Ascending aorta (tissue), 2 donors: ENCODE results near the gene STK40. TPM values are rescaled to one million over a fixed set of nuclear protein-coding genes. Genes with fewer than 3 reads are reported as not detected.

Experiments
- DNase-seq, 2 donors: peaks; one replicate each; pipeline ENCODE4 v3.0.0-alpha.2; 2019; ENCODE audit warnings: low spot score in 2 of 2
- H3K27ac ChIP-seq, 2 donors: fragments of 200-600 bp; sonication (generic); one replicate each; pipeline ENCODE4 v1.5.1; 2016 to 2017; ENCODE audit warnings: mild to moderate bottlenecking in 1 of 2
- H3K27me3 ChIP-seq: fragments of 200-600 bp; sonication (generic); one replicate; pipeline ENCODE4 v1.5.1; 2017
- H3K36me3 ChIP-seq, 2 donors: fragments of 200-600 bp; sonication (generic); one replicate each; pipeline ENCODE4 v1.5.1; 2016
- H3K4me1 ChIP-seq, 2 donors: fragments of 200-600 bp; sonication (generic); one replicate each; pipeline ENCODE4 v1.5.1; 2016 to 2017; ENCODE audit warnings: mild to moderate bottlenecking in 1 of 2
- H3K4me3 ChIP-seq, 2 donors: fragments of 200-600 bp; sonication (generic); one replicate each; pipeline ENCODE4 v1.5.1; 2016 to 2017; ENCODE audit warnings: mild to moderate bottlenecking in 1 of 2
- H3K9me3 ChIP-seq, 2 donors: fragments of 200-600 bp; sonication (generic); one replicate each; pipeline ENCODE4 v1.5.1; 2016
- intact Hi-C: fragments of 100-400 bp; cut with DNase I; formaldehyde crosslinking; loops from one replicate; pipeline ENCODE4 v1.15.1; 2023
- total RNA-seq: library from RNA; depleted of rRNA; stranded (reverse); fragments of >200 nt; gene quantifications from one replicate; pipeline ENCODE4 v1.1.0, GENCODE V29; 2016
- TF ChIP-seq, protein P1 (sequence below), 3 experiments: fragments of 200-600 bp in 2 of 3; fragments of 450-650 bp in 1 of 3; sonication (generic) in 2 of 3; IDR thresholded peaks; one replicate each; pipeline ENCODE4 v1.5.1; 2016 to 2019; ENCODE audit warnings: antibody characterized with exemption in 3 of 3, mild to moderate bottlenecking in 1 of 3, moderate library complexity in 1 of 3

STK40 gene
- total RNA-seq, 1 donor from 2014 or later: 77.0 TPM

DNA sequence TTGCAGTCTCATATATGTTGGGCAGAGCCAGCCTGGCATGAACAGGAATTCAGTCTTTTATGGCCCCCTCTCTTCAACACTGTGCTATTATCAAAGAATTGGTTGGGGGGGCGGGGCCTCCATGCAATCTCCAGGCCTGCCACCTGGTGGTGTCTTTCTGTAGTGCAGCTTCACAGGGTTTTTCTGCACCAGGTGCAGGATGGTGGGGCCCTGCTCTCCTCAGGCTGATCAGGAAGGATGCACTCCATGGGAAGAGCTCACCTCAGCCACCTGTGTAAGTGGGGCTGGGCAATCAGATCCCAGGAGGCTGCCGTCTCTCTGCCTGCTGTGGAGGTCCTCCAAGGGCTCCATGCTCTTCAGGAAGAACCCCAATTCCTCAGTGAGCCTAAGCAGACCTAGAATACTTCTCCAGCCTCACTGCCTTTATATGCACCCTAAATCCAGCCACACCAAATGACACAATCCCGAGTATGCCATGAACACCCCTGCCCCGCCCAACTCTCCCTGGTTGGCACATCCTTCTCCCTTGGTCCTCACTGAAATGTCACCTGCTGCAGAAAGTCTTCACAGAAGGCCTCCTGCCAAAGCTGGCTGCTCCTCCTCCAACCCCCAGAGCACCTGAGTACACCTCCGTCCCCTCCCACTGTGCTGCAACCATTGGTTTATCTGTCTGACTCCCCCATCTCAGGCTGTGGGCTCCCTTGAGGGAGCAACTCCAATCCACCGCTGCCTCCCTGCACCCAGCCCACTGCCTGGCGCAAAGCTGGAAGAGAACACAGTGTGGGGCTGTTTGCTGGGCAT is 16.5 kb downstream of the STK40 start:
- TF ChIP-seq, protein P1, sequence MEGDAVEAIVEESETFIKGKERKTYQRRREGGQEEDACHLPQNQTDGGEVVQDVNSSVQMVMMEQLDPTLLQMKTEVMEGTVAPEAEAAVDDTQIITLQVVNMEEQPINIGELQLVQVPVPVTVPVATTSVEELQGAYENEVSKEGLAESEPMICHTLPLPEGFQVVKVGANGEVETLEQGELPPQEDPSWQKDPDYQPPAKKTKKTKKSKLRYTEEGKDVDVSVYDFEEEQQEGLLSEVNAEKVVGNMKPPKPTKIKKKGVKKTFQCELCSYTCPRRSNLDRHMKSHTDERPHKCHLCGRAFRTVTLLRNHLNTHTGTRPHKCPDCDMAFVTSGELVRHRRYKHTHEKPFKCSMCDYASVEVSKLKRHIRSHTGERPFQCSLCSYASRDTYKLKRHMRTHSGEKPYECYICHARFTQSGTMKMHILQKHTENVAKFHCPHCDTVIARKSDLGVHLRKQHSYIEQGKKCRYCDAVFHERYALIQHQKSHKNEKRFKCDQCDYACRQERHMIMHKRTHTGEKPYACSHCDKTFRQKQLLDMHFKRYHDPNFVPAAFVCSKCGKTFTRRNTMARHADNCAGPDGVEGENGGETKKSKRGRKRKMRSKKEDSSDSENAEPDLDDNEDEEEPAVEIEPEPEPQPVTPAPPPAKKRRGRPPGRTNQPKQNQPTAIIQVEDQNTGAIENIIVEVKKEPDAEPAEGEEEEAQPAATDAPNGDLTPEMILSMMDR (IDR thresholded peaks at IDR 0.05): peak; percentile 90 to 98 (median 91)
- H3K27me3 ChIP-seq: no peaks in the 10 kb centered on the region
- H3K4me1 ChIP-seq: peaks cover 20 to 34% of the 10 kb centered on the region in 2 donors
- H3K36me3 ChIP-seq: peaks cover 0 to 5% of the 10 kb centered on the region in 2 donors
- no peaks in the 10 kb centered on the region for H3K9me3 ChIP-seq
- intact Hi-C loops: loop anchor here (1.0 kb wide), 2 partner anchors 18 to 26 kb away; no protein-coding TSS in a partner anchor
- DNase-seq: peak in 1 of 2 donors; percentile 87
- H3K4me3 ChIP-seq: no peak overlapping the region
- H3K27ac ChIP-seq: no peak overlapping the region

DNA sequence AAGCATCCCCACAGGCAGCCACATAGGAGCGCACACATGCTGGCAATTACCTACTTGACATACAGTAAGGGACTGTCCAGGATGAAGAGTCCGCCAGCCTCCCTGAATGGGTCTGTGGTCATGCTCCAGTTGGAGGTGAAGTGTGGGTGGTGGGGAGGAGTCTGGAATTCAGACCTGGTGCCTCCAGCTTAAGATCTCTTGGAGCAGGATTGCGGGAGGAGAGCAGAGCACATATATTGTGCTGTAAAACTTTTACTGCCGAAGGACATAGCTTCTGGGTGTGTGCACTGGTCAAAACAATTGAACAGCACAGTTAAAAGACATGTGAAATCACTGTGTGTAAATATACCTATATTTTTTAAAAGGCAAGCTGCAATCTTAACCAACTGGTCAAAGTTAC is 17.9 kb downstream of the STK40 start:
- TF ChIP-seq, protein P1 (IDR thresholded peaks at IDR 0.05): no peak
- no peak for DNase-seq

DNA sequence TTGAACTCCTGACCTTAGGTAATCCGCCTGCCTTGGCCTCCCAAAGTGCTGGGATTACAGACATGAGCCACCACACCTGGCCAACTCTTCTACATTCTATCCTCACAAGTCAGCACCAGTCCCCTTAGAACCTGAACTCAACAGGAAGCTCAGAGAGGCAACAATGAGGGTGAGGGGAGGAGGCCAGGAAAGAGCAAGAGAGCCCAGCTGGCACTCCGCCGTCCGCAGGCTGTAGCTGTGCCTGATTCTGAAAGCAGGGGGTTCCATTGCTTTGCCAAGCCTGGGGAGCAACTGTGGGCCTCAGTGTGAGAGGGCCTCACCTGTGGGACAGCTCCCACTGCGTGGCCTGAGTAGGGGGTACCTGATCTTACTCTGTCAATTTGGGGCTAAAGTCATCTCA is 18.7 kb downstream of the STK40 start:
- no peaks in the 10 kb centered on the region for H3K27me3 ChIP-seq
- peaks cover 4 to 15% of the 10 kb centered on the region in 2 donors for H3K4me1 ChIP-seq
- peak overlapping the region in 1 of 2 donors; percentile 7 for H3K27ac ChIP-seq
- no peak for DNase-seq
- TF ChIP-seq, protein P1 (IDR thresholded peaks at IDR 0.05): no peak
- no peaks in the 10 kb centered on the region for H3K9me3 ChIP-seq
- no peak overlapping the region for H3K4me3 ChIP-seq
- intact Hi-C loops: no loop called here
- H3K36me3 ChIP-seq: peaks cover 10 to 11% of the 10 kb centered on the region in 2 donors

More for the DNA sequence above, 17.9 kb downstream of the STK40 start:
- Histone ChIP-seq H3K27me3 (no peaks in the 10 kb centered on the region), H3K4me3 (no peak overlapping the region), H3K27ac (no peak overlapping the region), H3K4me1 (peaks cover 8 to 20% of the 10 kb centered on the region in 2 donors), H3K9me3 (no peaks in the 10 kb centered on the region), H3K36me3 (peaks cover 4 to 5% of the 10 kb centered on the region in 2 donors)
- intact Hi-C loops: loop anchor here (1.0 kb wide), 1 partner anchor 53 kb away; no protein-coding TSS in a partner anchor

DNA sequence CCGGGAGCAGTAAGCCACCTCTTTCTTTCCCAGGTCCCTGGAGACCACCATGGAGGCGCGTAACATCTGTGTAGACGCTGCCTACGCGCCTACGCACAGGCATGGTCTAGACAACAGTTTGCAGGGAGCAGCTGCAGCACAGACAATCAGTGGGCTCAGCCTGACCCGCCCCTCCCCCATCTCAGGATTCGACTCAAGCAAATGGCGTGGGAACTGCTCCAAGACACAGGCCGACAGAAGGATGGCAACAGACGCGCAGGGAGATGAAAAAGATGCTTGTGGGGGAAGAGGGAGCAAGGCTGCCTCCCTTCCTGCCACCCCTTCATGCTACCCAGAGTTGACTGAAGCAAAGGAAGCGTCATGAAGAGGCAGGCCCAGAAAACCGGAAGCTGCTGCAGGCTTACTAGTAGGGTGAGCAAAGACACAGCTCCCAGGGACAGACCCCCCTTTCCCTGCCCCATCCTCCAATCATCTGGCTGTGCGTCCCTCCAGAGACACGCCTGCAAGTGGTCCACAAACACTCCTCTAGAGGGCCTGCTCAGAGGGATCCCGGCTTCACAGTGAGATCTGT is 19.5 kb downstream of the STK40 start:
- no peaks in the 10 kb centered on the region for H3K9me3 ChIP-seq
- peaks cover 12 to 14% of the 10 kb centered on the region in 2 donors for H3K36me3 ChIP-seq
- TF ChIP-seq, protein P1 (IDR thresholded peaks at IDR 0.05): no peak
- peak overlapping the region in 1 of 2 donors; percentile 7 for H3K27ac ChIP-seq
- H3K4me3 ChIP-seq: no peak overlapping the region
- no peaks in the 10 kb centered on the region for H3K27me3 ChIP-seq
- DNase-seq: no peak
- H3K4me1 ChIP-seq: peaks cover 0 to 9% of the 10 kb centered on the region in 2 donors
- intact Hi-C loops: no loop called here

- Histone ChIP-seq H3K27me3 (no peaks in the 10 kb centered on the region), H3K27ac (no peak overlapping the region), H3K9me3 (no peaks in the 10 kb centered on the region), H3K4me3 (no peak overlapping the region), H3K4me1 (peaks cover 0 to 9% of the 10 kb centered on the region in 2 donors), H3K36me3 (peaks cover 12 to 14% of the 10 kb centered on the region in 2 donors)
- DNase-seq: no peak
- intact Hi-C loops: no loop called here
- TF ChIP-seq, protein P1 (IDR thresholded peaks at IDR 0.05): no peak
These were observed 20.3 kb downstream of the STK40 start for GRCh38 chr1:36365381-36365780.
